ENCODE data around the gene PWWP2B.

DNA sequence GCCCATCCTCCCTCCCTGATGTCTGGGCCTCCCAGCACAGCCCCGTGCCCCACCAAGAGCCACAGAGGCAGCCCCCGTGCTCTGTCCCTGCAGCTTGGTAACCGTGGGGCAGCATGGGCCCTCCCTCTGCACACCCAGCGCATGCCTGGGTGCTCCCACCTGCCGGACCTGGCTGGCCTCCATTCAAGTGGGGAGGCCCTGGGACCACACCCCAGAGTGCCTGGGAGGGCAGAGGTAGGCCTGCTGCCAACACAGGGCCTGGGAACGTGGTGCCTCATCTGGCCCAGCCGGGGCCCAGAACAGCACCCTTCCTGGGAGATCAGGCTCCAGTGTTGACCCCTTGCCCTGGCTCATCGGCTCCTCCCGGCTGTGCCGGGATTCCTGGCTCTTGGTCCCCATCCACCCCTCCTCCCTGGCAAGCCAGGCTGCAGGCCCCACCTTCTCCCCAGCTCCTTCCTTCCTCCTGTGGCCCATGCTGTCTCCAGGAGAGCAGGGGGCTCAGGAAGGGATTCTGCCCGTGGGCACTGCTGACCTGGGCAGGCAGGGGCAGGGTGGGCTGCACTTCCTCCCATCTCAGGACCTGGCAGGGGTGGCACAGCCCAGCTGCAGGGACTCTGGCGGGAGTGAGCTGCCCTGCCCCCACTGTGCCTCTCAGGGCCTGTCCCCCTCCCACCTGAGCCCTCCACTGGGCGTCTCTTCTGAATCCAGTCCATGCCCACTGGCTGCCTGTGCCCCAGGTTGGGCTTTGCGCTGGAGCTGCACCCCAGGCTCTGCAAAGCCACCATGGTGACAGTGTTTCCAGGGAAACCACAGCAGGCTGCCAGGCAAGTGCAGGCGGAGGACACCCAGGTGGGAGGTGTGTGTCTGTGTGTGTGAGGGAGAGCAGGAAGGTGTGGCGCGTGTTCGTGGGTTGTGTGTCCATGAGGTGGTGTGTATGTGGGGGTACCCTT is 32.6 kb downstream of the PWWP2B start:
- TF ChIP-seq SUZ12 (IDR thresholded peaks at IDR 0.05), result no peak
- TF ChIP-seq FOXK2 (IDR thresholded peaks at IDR 0.05), result no peak
- no peak for TF ChIP-seq BHLHE40 (IDR thresholded peaks at IDR 0.05; ENCODE audit: borderline replicate concordance)
- no peak for TF ChIP-seq TARDBP (IDR thresholded peaks at IDR 0.05)
- no peak for TF ChIP-seq SP1 (IDR thresholded peaks at IDR 0.05)
- TF ChIP-seq ARNT (IDR thresholded peaks at IDR 0.05), result no peak
- no peak for TF ChIP-seq NFRKB (IDR thresholded peaks at IDR 0.05)

Data from HEK293T (cell line).